GM23338 (cell line): ENCODE results near the gene ZNF821. TPM values are rescaled to one million over a fixed set of nuclear protein-coding genes. Genes with fewer than 3 reads are reported as not detected.
A peak's percentile ranks its signal among the peaks of the same experiment; 100 is the strongest.

Experiments used
- ATAC-seq: fragments of 200-7000 bp; cut with Tn5 transposase; 3 replicates; pipeline ENCODE4 v1.9.1; 2020
- DNase-seq: peaks from one replicate; pipeline ENCODE4 v3.0.0-alpha.2; 2015; ENCODE audit warnings: low spot score
- H2AFZ ChIP-seq: fragments of 200-600 bp; sonication (generic); 2 replicates; pipeline ENCODE4 v1.8.0; 2016; ENCODE audit warnings: antibody characterized with exemption, mild to moderate bottlenecking, moderate library complexity
- H3F3A ChIP-seq: fragments of 200-600 bp; sonication (generic); replicated peaks from 2 replicates; pipeline ENCODE4 v1.8.0; 2017; ENCODE audit warnings: antibody characterized with exemption, mixed run types, low read depth
- H3K27ac ChIP-seq: fragments of 200-600 bp; sonication (generic); 2 replicates; pipeline ENCODE4 v1.6.1; 2016; ENCODE audit warnings: low read depth
- H3K27me3 ChIP-seq: fragments of 200-600 bp; sonication (generic); 2 replicates; pipeline ENCODE4 v1.8.0; 2016; ENCODE audit warnings: mild to moderate bottlenecking, mixed run types, moderate library complexity; ENCODE audit not compliant: insufficient read depth
- H3K36me3 ChIP-seq: fragments of 200-600 bp; sonication (generic); 2 replicates; pipeline ENCODE4 v1.8.0; 2016; ENCODE audit warnings: mild to moderate bottlenecking; ENCODE audit not compliant: insufficient read depth
- H3K4me1 ChIP-seq: fragments of 200-600 bp; sonication (generic); 2 replicates; pipeline ENCODE4 v1.8.0; 2016; ENCODE audit warnings: mild to moderate bottlenecking, moderate library complexity; ENCODE audit not compliant: insufficient read depth
- H3K4me2 ChIP-seq: fragments of 200-600 bp; sonication (generic); 2 replicates; pipeline ENCODE4 v1.7.1; 2017; ENCODE audit warnings: mixed run types
- H3K4me3 ChIP-seq: fragments of 200-600 bp; sonication (generic); 2 replicates; pipeline ENCODE4 v1.6.1; 2016; ENCODE audit warnings: mixed run types
- H3K79me2 ChIP-seq: fragments of 200-600 bp; sonication (generic); replicated peaks from 2 replicates; pipeline ENCODE4 v1.8.0; 2017; ENCODE audit warnings: mild to moderate bottlenecking; ENCODE audit not compliant: insufficient read depth
- H3K9me2 ChIP-seq: fragments of 200-600 bp; sonication (generic); 2 replicates; pipeline ENCODE4 v1.8.0; 2017; ENCODE audit not compliant: insufficient read depth
- H4K20me1 ChIP-seq: fragments of 200-600 bp; sonication (generic); replicated peaks from 2 replicates; pipeline ENCODE4 v1.8.0; 2017; ENCODE audit warnings: mild to moderate bottlenecking; ENCODE audit not compliant: insufficient read depth
- H3K27ac Mint-ChIP-seq: 2 replicates; pipeline ENCODE4 v1.8.0; 2020; ENCODE audit warnings: inconsistent platforms, mild to moderate bottlenecking, moderate library complexity, mixed read lengths
- H3K27me3 Mint-ChIP-seq: 3 replicates; pipeline ENCODE4 v1.8.0; 2022; ENCODE audit warnings: low read depth, mild to moderate bottlenecking, moderate library complexity, mixed read lengths, inconsistent platforms; ENCODE audit not compliant: insufficient read depth, poor library complexity
- H3K36me3 Mint-ChIP-seq: 3 replicates; pipeline ENCODE4 v1.8.0; 2021; ENCODE audit warnings: low read depth, mild to moderate bottlenecking, inconsistent platforms, moderate library complexity, mixed read lengths
- H3K4me1 Mint-ChIP-seq: 3 replicates; pipeline ENCODE4 v1.8.0; 2020; ENCODE audit warnings: mild to moderate bottlenecking, inconsistent platforms, mixed read lengths
- H3K4me3 Mint-ChIP-seq: 3 replicates; pipeline ENCODE4 v1.8.0; 2021; ENCODE audit warnings: moderate library complexity, mild to moderate bottlenecking, inconsistent platforms, mixed read lengths
- H3K9me3 Mint-ChIP-seq: 3 replicates; pipeline ENCODE4 v1.8.0; 2020; ENCODE audit warnings: moderate library complexity, mild to moderate bottlenecking, inconsistent platforms, mixed read lengths
- CREB1 ChIP-seq: fragments of 250-450 bp; sonication (Bioruptor Pico); IDR thresholded peaks from 2 replicates; pipeline ENCODE4 v1.5.0; 2020; ENCODE audit warnings: low read depth, mild to moderate bottlenecking, moderate library complexity
- CTCF ChIP-seq, 2 experiments: fragments of 200-600 bp in 1 of 2; sonication (generic) in 1 of 2; conservative IDR thresholded peaks; 2 replicates each; pipeline versions ENCODE4 v1.5.1 to v1.6.1; 2016 to 2017; ENCODE audit warnings: antibody characterized with exemption in 2 of 2, low read depth in 2 of 2, mild to moderate bottlenecking in 2 of 2, moderate library complexity in 1 of 2
- ETS1 ChIP-seq: IDR thresholded peaks from 2 replicates; pipeline ENCODE4 v1.6.1; 2016; ENCODE audit warnings: antibody characterized with exemption
- EZH2 ChIP-seq: fragments of 200-600 bp; sonication (generic); IDR thresholded peaks from one replicate; pipeline ENCODE4 v1.8.0; 2017; ENCODE audit warnings: antibody characterized with exemption, mild to moderate bottlenecking, low read depth; ENCODE audit not compliant: unreplicated experiment
- EZH2phosphoT487 ChIP-seq: fragments of 200-600 bp; sonication (generic); IDR thresholded peaks from one replicate; pipeline ENCODE4 v1.8.1; 2018; ENCODE audit warnings: antibody characterized with exemption; ENCODE audit not compliant: unreplicated experiment
- JUNB ChIP-seq: IDR thresholded peaks from one replicate; pipeline ENCODE4 v1.6.1; 2016; ENCODE audit warnings: antibody characterized with exemption; ENCODE audit not compliant: unreplicated experiment
- NANOG ChIP-seq: IDR thresholded peaks from 2 replicates; pipeline ENCODE4 v1.6.1; 2016; ENCODE audit warnings: antibody characterized with exemption, borderline replicate concordance
- POLR2AphosphoS5 ChIP-seq: IDR thresholded peaks from 2 replicates; pipeline ENCODE4 v1.6.1; 2016; ENCODE audit warnings: antibody characterized with exemption, low read depth
- REST ChIP-seq: IDR thresholded peaks from one replicate; pipeline ENCODE4 v1.6.1; 2018; ENCODE audit warnings: antibody characterized with exemption; ENCODE audit not compliant: unreplicated experiment
- STAT1 ChIP-seq: IDR thresholded peaks from one replicate; pipeline ENCODE4 v1.6.1; 2016; ENCODE audit warnings: antibody characterized with exemption; ENCODE audit not compliant: unreplicated experiment
- ZNF114 ChIP-seq: fragments of 250-450 bp; sonication (Bioruptor Pico); IDR thresholded peaks from 2 replicates; pipeline ENCODE4 v1.5.0; 2020; ENCODE audit warnings: mild to moderate bottlenecking, moderate library complexity
- ZNF331 ChIP-seq: fragments of 250-450 bp; sonication (Bioruptor Pico); IDR thresholded peaks from 2 replicates; pipeline ENCODE4 v1.5.0; 2020; ENCODE audit warnings: low read depth, mild to moderate bottlenecking, moderate library complexity
- polyA plus RNA-seq: library from polyadenylated mRNA; unstranded; fragments of >200 nt; fragmentation: Nextera tagmentation; extraction: Ambion mirVana; gene quantifications from 2 replicates; pipeline ENCODE4 v1.2.1, GENCODE V29; 2016
- total RNA-seq: library from RNA; depleted of rRNA; stranded (reverse); fragments of >200 nt; shearing (Covaris generic); gene quantifications from 2 replicates; pipeline ENCODE4 v1.2.3, GENCODE V29; 2014

Gene ZNF821
- total and polyA plus RNA-seq, 2 experiments from 2014 or later: 13.3 to 14.8 TPM

- no peak for TF ChIP-seq ZNF331 (CRISPR knock-in tag)
- TF ChIP-seq JUNB: no peak
- TF ChIP-seq EZH2: no peak
- no peak for TF ChIP-seq ETS1
- no peak for TF ChIP-seq CREB1
- no peak for TF ChIP-seq CTCF (conservative IDR thresholded peaks at IDR 0.05; ENCODE audit: low read depth in 2 of 2)
- TF ChIP-seq STAT1: no peak
- no peak for TF ChIP-seq REST
- TF ChIP-seq NANOG: no peak
- TF ChIP-seq EZH2phosphoT487: no peak
These were observed 40.4 kb downstream of the ZNF821 start (continued) for GRCh38 chr16:71843572-71843971.

- Mint-ChIP-seq H3K4me1 (no peaks in the 10 kb centered on the region), H3K9me3 (no peaks in the 10 kb centered on the region), H3K27me3 (peaks cover 4% of the 10 kb centered on the region), H3K36me3 (no peaks in the 10 kb centered on the region), H3K27ac (no peak overlapping the region), H3K4me3 (no peak overlapping the region)
- Histone ChIP-seq H3K4me2 (no peak overlapping the region), H2AFZ (peak overlapping the region; percentile 23; the same call in 1 of the 2 replicates), H3K27me3 (no peaks in the 10 kb centered on the region), H3K4me3 (no peak overlapping the region), H3K36me3 (no peaks in the 10 kb centered on the region), H3K27ac (no peak overlapping the region), H3K9me2 (no peaks in the 10 kb centered on the region), H3F3A (no peaks in the 10 kb centered on the region), H4K20me1 (no peaks in the 10 kb centered on the region), H3K4me1 (no peaks in the 10 kb centered on the region), H3K79me2 (no peaks in the 10 kb centered on the region)
- ATAC-seq: no peak
- DNase-seq: no peak
- TF ChIP-seq CTCF (conservative IDR thresholded peaks at IDR 0.05; ENCODE audit: low read depth in 2 of 2) (no peak), JUNB (no peak), POLR2AphosphoS5 (no peak), EZH2phosphoT487 (no peak), ZNF114 (CRISPR knock-in tag) (no peak), CREB1 (no peak), EZH2 (no peak), REST (no peak), ZNF331 (CRISPR knock-in tag) (no peak)
These were observed 43.9 kb downstream of the ZNF821 start for GRCh38 chr16:71840052-71840451.
